HG03439 (cell line): ENCODE measurements around the gene CDS1.
"Not testable (repeated sequence)": the region's sequence is repeated elsewhere in the genome, so short reads cannot be mapped to it uniquely, and the experiment has no call there.

Source experiments
- ATAC-seq: cut with Tn5 transposase; IDR thresholded peaks from one replicate; pipeline ENCODE4 v1.9.1; 2021; ENCODE audit warnings: mild to moderate bottlenecking, moderate library complexity; ENCODE audit not compliant: unreplicated experiment

The CDS1 gene

DNA sequence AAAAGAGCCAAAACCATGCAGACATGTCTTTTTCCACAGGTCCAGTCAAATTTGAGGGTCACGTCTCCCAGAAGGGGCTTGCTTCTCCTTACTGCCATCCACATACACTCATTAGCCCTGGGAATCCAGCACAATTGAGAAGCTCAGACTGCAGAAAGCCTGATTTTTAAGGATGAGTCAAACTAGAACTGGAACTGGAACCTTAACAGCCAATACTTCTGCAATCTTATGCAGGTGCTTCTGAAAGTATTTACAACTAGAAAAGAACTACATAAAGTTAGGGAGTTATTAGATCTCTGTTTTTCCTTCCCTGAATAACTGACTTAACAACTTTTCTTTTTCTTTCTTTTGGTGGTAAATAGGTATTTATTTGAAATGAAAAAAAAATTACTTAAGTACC is 86.3 kb downstream of the CDS1 start:
- ATAC-seq = no peak

- ATAC-seq = no peak
Measured at GRCh38 chr4:84672177-84672576, 89.2 kb downstream of the CDS1 start.

- ATAC-seq = no peak
Measured at GRCh38 chr4:84673475-84674240, 90.7 kb downstream of the CDS1 start.

- ATAC-seq = no peak
Measured at GRCh38 chr4:84677093-84677492, 94.2 kb downstream of the CDS1 start.

DNA sequence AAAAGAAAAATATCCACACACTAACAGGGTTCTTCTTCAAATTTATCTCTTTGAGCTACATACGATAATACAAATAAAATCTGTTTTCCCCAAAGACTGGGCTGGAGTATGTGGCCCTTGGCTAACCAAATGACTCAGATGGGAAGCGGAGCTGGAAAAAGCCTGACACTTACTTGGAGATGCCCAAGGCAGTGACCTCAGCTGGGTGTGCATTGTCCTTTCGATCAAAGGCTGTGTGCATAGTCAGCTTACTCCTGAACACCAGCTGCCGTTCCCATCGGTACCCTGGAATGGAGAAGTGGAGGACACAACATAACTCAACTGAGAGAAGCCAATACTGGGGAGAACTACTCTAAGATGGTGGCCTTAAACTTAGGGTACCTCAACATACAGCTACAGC is 95.1 kb downstream of the CDS1 start:
- ATAC-seq = no peak

DNA sequence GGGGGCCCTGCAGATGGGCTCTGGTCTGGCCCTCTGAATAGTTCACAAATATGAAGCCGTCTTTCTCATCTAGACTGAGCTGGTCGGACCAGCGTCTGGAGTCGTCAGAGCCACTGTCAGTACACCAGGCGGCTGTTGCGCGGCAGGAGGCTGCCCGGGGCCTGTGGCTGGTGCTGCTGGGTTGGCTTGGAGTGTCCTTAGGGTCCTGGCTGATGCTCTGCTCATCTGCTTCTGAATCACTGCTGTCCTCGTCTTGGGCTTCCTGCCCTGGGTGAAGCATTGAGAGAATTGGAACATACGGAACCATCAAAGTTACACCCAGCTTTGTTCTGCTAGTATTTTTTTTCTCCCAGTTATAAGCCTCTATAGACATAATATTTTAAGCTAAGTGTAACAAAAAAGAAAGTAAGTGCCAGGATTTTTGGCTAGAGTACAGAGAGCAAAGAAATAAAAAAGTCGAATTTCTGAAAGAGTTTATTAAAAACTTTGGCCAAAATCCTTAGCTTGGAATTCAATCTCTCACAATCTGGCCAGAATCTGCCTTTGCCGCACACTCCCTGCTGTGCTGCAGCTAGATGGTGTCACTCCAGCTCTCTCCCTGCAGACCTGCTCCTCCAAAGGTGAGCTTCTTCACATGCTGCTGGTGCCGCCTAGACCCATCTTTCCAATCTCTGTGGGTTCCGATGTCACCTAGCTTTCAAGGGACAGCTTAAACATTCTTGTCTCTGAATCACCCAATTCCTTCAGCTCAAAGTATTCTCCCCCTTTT is 96.2 kb downstream of the CDS1 start:
- no peak for ATAC-seq

GRCh38 chr4:84680956-84681355 is 98.0 kb downstream of the CDS1 start:
- no peak for ATAC-seq

- no peak for ATAC-seq
Measured at GRCh38 chr4:84681486-84682274, 98.8 kb downstream of the CDS1 start.

- not testable (repeated sequence) for ATAC-seq
Measured at GRCh38 chr4:84682661-84683060, 99.7 kb downstream of the CDS1 start.

GRCh38 chr4:84683064-84683850 is 100.3 kb downstream of the CDS1 start:
- ATAC-seq = no peak

DNA sequence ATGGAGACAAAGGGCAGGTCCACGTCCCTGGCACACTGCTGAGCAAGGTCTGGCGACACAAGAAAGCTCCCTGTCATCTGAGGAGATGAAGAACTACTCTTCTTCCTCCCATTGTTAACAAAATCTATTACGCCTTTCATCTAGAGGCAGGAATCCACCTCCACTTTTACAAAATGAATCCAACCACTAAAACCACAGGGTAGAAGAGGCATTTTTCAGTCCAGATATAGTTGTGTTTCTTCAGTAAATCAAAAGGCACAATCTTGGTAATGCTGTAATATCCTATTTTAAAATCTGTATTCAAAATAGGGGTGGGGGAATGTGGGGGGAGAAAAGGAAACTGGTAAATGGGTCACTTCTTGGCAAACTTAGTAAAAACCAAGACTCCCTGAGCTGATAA is 101.4 kb downstream of the CDS1 start:
- no peak for ATAC-seq

DNA sequence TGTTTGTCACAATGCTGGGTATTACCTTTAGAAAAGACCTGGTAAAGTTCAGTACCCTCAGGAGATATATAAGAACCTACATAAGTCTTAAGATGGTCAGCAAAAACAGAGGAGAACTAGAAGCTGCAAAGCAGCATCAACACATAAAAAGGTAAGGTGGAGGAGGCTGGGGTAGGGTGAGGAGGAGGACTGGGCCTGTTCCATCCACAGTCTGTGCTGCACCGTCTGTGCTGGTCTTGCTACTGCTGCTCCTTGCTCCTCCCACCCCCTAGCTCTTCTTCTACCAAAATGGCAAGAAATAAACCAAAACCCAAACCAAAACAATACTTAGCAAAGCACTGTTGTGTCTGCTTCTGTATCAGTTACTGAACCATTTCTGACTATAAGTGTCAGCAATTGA is 102.2 kb downstream of the CDS1 start:
- ATAC-seq = no peak

DNA sequence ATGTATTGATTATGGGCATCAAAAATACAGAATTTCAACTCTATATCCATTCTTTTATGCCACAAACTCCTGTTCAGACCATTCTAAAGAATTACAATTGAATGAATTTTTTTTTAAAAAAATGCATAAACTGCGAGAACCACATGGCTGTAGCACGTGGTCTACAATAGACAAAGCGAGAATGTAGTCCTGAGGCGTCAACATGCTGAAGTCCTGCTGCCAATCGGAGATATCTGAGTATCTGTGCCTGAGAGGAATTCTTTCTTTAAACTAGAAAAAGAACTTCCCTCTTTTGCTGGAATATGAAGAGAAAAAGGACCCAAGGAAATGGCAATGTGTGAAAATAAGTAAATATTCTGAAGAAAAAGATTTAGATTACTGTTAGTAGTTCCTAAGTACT is 105.7 kb downstream of the CDS1 start:
- ATAC-seq = no peak

DNA sequence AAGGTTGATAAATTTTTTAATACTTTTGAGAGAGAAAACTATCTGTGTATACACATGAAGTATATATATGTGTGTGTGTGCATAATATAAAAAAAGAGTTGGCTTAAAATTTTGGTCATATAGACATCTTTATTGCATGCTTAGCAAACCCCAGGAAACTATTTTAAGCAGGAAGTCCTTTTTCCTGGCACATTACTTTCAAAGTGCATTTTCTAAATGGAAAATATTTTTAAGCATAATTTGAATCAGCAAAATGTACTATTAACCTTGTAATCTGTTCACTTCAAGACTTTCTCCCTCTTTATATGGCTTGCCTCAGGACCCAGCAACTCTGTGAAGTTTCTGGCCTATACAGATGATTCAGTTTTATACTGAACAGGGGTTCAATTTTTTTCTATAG is 106.3 kb downstream of the CDS1 start:
- ATAC-seq = no peak

GRCh38 chr4:84690481-84690880 is 107.6 kb downstream of the CDS1 start:
- no peak for ATAC-seq

DNA sequence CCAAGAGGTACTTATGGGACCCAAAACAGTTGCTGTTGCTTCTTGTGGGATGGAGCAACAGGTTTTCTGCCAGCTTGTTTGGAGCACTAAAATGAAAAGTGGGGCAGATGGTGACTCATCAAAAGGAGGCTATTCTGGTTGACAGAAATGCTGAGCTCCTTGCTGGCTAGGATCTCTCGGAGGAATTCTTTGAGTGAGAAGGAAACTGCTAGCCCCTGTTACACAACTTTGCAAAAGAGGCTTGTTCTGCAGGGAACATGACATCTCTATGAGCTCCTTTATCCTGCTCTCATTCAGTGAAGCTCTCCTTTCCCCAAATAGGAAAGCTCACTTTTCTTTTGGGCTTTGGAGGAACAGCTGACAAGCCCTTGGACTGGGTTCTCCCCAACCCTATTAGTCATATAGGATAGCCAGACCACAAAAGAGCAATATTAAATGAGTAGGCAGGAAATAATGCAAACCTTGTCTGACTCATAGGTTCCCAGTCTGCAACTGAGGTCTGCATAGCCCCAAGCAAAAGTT is 108.3 kb downstream of the CDS1 start:
- no peak for ATAC-seq

GRCh38 chr4:84691800-84692199 is 108.9 kb downstream of the CDS1 start:
- no peak for ATAC-seq

GRCh38 chr4:84697159-84697558 is 114.2 kb downstream of the CDS1 start:
- ATAC-seq = no peak

GRCh38 chr4:84697615-84698201 is 114.8 kb downstream of the CDS1 start:
- no peak for ATAC-seq

DNA sequence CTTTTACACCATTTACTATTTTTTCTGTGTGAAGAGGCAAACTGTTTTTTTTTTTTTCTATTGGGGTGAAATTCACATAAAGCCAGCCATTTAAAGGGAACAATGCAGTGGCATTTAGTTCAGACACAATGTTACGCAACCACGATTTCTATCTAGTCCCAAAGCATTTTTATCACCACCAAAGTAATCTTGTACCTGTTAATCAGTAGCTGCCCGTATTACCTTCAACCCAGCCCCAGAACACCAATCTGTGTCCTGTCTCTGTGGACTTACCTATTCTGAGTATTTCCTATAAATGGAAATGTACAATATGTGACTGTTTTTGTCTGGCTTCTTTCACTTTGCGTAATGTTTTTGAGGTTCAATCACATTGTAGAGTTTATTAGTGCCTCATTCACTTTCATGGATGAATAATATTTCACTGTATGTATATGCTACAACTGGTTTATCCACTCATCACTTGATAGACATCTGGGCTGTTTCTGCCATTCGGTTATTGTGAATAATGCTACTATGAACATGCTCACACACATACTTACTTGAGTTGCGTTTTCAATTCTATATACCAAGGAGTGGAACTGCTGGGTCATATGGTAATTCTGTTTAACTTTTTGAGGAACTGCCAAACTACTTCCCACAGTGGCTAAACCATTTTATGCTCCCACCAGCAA is 116.2 kb downstream of the CDS1 start:
- ATAC-seq = no peak
